GM21526 (cell line): ENCODE data around the gene INO80D.
"Not testable (repeated sequence)": the region's sequence is repeated elsewhere in the genome, so short reads cannot be mapped to it uniquely, and the experiment has no call there.

ENCODE experiments used
- ATAC-seq: cut with Tn5 transposase; IDR thresholded peaks from one replicate; pipeline ENCODE4 v1.9.1; 2021; ENCODE audit warnings: moderate library complexity; ENCODE audit not compliant: unreplicated experiment, low FRiP score

Gene INO80D

GRCh38 chr2:206085742-206086445 lies at the start of gene INO80D:
TSS of gene INO80D (minus strand) at chr2:206086174. CDS start at chr2:206063016, 23,158 bp downstream.
- ATAC-seq: peak; percentile 81

- ATAC-seq: no peak
Observed at GRCh38 chr2:206127656-206128055, 41.7 kb upstream of the INO80D start.

GRCh38 chr2:206125901-206126300 lies 39.9 kb upstream of the INO80D start:
- ATAC-seq: no peak

GRCh38 chr2:206122569-206122968 lies 36.6 kb upstream of the INO80D start:
- not testable (repeated sequence) for ATAC-seq

GRCh38 chr2:206116278-206116677 lies 30.3 kb upstream of the INO80D start:
- ATAC-seq: no peak

- ATAC-seq: no peak
Observed at GRCh38 chr2:206115026-206115578, 29.1 kb upstream of the INO80D start.

GRCh38 chr2:206112846-206113547 lies 27.0 kb upstream of the INO80D start:
- no peak for ATAC-seq

GRCh38 chr2:206112108-206112507 lies 26.1 kb upstream of the INO80D start:
- no peak for ATAC-seq

GRCh38 chr2:206108713-206109112 lies 22.7 kb upstream of the INO80D start:
- no peak for ATAC-seq

GRCh38 chr2:206105541-206105940 lies 19.6 kb upstream of the INO80D start:
- no peak for ATAC-seq

GRCh38 chr2:206105038-206105437 lies 19.1 kb upstream of the INO80D start:
- ATAC-seq: no peak

GRCh38 chr2:206098872-206099271 lies 12.9 kb upstream of the INO80D start:
- ATAC-seq: not testable (repeated sequence)

- no peak for ATAC-seq
Observed at GRCh38 chr2:206098471-206098870, 12.5 kb upstream of the INO80D start.

- no peak for ATAC-seq
Observed at GRCh38 chr2:206096876-206097275, 10.9 kb upstream of the INO80D start.

GRCh38 chr2:206095536-206096332 lies 9.8 kb upstream of the INO80D start:
- no peak for ATAC-seq

GRCh38 chr2:206092297-206092696 lies 6.3 kb upstream of the INO80D start:
- ATAC-seq: no peak

- ATAC-seq: no peak
Observed at GRCh38 chr2:206088248-206088647, 2.3 kb upstream of the INO80D start.

- no peak for ATAC-seq
Observed at GRCh38 chr2:206086716-206087350, 859 bp upstream of the INO80D start.

- ATAC-seq: peak; percentile 31
Observed at GRCh38 chr2:206084870-206085741, 868 bp downstream of the INO80D start.
